GM13976 (cell line): ENCODE results near the gene CRHR1.

ENCODE experiments used
- DNase-seq: peaks from one replicate; pipeline ENCODE4 v3.0.0; 2012; ENCODE audit warnings: low spot score
- CTCF ChIP-seq: IDR thresholded peaks from 2 replicates; pipeline ENCODE4 v1.5.1; 2012; ENCODE audit warnings: borderline replicate concordance, mild to moderate bottlenecking; ENCODE audit not compliant: insufficient read depth; ENCODE audit errors: extremely low read depth, missing control alignments, control extremely low read depth
- in situ Hi-C: fragments of 300-500 bp; cut with MboI; formaldehyde crosslinking; loops from one replicate; pipeline ENCODE4 v1.12.0; 2022; ENCODE audit warnings: low sequenced_read_pairs, mixed read lengths, inconsistent platforms; ENCODE audit not compliant: unreplicated experiment

CRHR1 gene

GRCh38 chr17:45786349-45786748 is 2.2 kb downstream of the CRHR1 start:
- no peak for DNase-seq
- TF ChIP-seq CTCF = no peak
- in situ Hi-C loops = no loop called here

- DNase-seq = no peak
- TF ChIP-seq CTCF = no peak
- in situ Hi-C loops = no loop called here
These were observed 2.9 kb downstream of the CRHR1 start for GRCh38 chr17:45787044-45787443.

- no peak for TF ChIP-seq CTCF
- DNase-seq = no peak
- in situ Hi-C loops = no loop called here
These were observed 3.5 kb downstream of the CRHR1 start for GRCh38 chr17:45787656-45788055.

GRCh38 chr17:45788057-45788456 is 3.9 kb downstream of the CRHR1 start:
- in situ Hi-C loops = no loop called here
- DNase-seq = no peak
- no peak for TF ChIP-seq CTCF

- no peak for TF ChIP-seq CTCF
- DNase-seq = no peak
- in situ Hi-C loops = no loop called here
These were observed 5.8 kb downstream of the CRHR1 start for GRCh38 chr17:45789874-45790273.

- TF ChIP-seq CTCF = no peak
- in situ Hi-C loops = no loop called here
- no peak for DNase-seq
These were observed 6.3 kb downstream of the CRHR1 start for GRCh38 chr17:45790296-45790922.

GRCh38 chr17:45791041-45791582 is 7.0 kb downstream of the CRHR1 start:
- no peak for DNase-seq
- TF ChIP-seq CTCF = no peak
- in situ Hi-C loops = no loop called here
